Measurements from ENCODE around the gene REXO5. TPM values are rescaled to one million over a fixed set of nuclear protein-coding genes. Genes with fewer than 3 reads are reported as not detected.

REXO5 gene
- total RNA-seq, 1 donor from 2014 or later, result 1.8 TPM

DNA sequence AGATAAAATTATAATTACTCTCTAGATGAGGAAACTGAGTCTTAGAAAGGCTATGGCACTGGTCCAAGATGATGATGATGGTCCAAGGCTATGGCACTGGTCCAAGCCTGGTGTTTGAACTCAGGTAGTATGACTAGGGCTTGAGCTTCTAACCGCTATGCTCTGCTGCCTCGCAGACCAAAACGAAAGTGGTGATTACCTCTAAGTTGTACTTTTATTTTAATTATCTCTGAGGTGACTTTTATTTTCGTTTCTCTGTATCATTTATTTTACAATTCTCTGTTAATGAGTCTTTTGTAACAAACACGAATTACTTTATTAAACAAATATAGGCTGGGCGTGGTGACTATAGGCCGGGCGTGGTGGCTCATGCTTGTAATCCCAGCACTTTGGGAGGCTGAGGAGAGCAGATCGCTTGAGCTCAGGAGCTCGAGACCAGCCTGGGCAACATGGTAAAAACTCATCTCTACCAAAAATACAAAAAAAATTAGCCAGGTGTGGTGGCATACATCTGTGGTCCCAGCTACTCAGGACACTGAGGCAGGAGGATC lies 5.6 kb downstream of the REXO5 start:
- Histone ChIP-seq H3K4me2 (ENCODE audit: low read length) (no peak overlapping the region), H3K36me3 (ENCODE audit: insufficient read depth, low read length) (peaks cover 4% of the 10 kb centered on the region), H3K27ac (ENCODE audit: low read depth, low read length) (no peak overlapping the region), H3K9ac (ENCODE audit: low read length) (no peak overlapping the region), H3K4me3 (ENCODE audit: insufficient read depth, low read depth, low read length) (no peak overlapping the region), H3K27me3 (ENCODE audit: insufficient read depth, low read length) (no peaks in the 10 kb centered on the region), H3K79me2 (ENCODE audit: insufficient read depth, low read length) (peaks cover 4% of the 10 kb centered on the region), H4K20me1 (ENCODE audit: insufficient read depth, low read length) (no peaks in the 10 kb centered on the region), H3K9me3 (ENCODE audit: insufficient read depth, low read depth, low read length) (no peaks in the 10 kb centered on the region), H2AFZ (ENCODE audit: low read depth, low read length) (no peak overlapping the region), H3K4me1 (ENCODE audit: insufficient read depth, low read length) (peaks cover 6% of the 10 kb centered on the region)
- Mint-ChIP-seq H3K4me3 (ENCODE audit: unreplicated experiment) (no peak overlapping the region), H3K27me3 (ENCODE audit: low read depth, unreplicated experiment) (no peaks in the 10 kb centered on the region), H3K9me3 (ENCODE audit: unreplicated experiment) (no peaks in the 10 kb centered on the region), H3K4me1 (ENCODE audit: low read depth, unreplicated experiment) (no peaks in the 10 kb centered on the region), H3K36me3 (ENCODE audit: low read depth, unreplicated experiment) (no peaks in the 10 kb centered on the region), H3K27ac (ENCODE audit: unreplicated experiment) (no peak overlapping the region)
- TF ChIP-seq, protein P1, sequence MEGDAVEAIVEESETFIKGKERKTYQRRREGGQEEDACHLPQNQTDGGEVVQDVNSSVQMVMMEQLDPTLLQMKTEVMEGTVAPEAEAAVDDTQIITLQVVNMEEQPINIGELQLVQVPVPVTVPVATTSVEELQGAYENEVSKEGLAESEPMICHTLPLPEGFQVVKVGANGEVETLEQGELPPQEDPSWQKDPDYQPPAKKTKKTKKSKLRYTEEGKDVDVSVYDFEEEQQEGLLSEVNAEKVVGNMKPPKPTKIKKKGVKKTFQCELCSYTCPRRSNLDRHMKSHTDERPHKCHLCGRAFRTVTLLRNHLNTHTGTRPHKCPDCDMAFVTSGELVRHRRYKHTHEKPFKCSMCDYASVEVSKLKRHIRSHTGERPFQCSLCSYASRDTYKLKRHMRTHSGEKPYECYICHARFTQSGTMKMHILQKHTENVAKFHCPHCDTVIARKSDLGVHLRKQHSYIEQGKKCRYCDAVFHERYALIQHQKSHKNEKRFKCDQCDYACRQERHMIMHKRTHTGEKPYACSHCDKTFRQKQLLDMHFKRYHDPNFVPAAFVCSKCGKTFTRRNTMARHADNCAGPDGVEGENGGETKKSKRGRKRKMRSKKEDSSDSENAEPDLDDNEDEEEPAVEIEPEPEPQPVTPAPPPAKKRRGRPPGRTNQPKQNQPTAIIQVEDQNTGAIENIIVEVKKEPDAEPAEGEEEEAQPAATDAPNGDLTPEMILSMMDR (IDR thresholded peaks at IDR 0.05; ENCODE audit: insufficient read depth, low read depth, low read length), result no peak
- TF ChIP-seq EZH2 (IDR thresholded peaks at IDR 0.05; ENCODE audit: insufficient read depth, low read length), result no peak
- FAIRE-seq (no peak), DNase-seq (ENCODE audit: low read depth) (no peak)

DNA sequence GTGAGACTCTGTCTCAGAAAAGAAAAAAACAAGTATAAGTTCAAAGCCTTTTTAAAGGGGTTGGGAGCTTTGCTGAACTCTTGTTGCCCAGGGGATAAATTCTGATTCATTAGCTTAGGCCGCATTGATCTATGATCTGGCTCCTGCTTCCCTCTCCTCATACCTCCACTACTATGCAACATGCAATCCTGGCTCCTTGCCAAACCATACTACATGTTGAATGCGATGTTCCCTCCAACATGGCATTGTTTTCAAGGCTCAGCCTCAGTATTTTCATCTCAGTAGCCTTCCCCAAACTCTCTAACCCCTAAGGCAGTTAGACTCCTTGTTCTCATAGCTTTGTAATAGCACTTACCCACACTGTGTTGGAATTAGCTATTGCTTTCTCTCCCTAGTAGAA lies 6.2 kb downstream of the REXO5 start:
- H3K4me1 Mint-ChIP-seq (ENCODE audit: low read depth, unreplicated experiment), result no peaks in the 10 kb centered on the region
- Histone ChIP-seq H3K27ac (ENCODE audit: low read depth, low read length) (no peak overlapping the region), H3K4me2 (ENCODE audit: low read length) (no peak overlapping the region), H3K4me1 (ENCODE audit: insufficient read depth, low read length) (peaks cover 6% of the 10 kb centered on the region), H4K20me1 (ENCODE audit: insufficient read depth, low read length) (no peaks in the 10 kb centered on the region), H3K4me3 (ENCODE audit: insufficient read depth, low read depth, low read length) (no peak overlapping the region), H3K27me3 (ENCODE audit: insufficient read depth, low read length) (no peaks in the 10 kb centered on the region), H3K9ac (ENCODE audit: low read length) (no peak overlapping the region), H3K36me3 (ENCODE audit: insufficient read depth, low read length) (peaks cover 4% of the 10 kb centered on the region), H3K9me3 (ENCODE audit: insufficient read depth, low read depth, low read length) (no peaks in the 10 kb centered on the region), H3K79me2 (ENCODE audit: insufficient read depth, low read length) (peaks cover 4% of the 10 kb centered on the region), H2AFZ (ENCODE audit: low read depth, low read length) (no peak overlapping the region)
- DNase-seq (ENCODE audit: low read depth) (no peak), FAIRE-seq (no peak)
- TF ChIP-seq EZH2 (IDR thresholded peaks at IDR 0.05; ENCODE audit: insufficient read depth, low read length), result no peak
- TF ChIP-seq, protein P1 (IDR thresholded peaks at IDR 0.05; ENCODE audit: insufficient read depth, low read depth, low read length), result no peak
- no peaks in the 10 kb centered on the region for H3K36me3 Mint-ChIP-seq (ENCODE audit: low read depth, unreplicated experiment)
- H3K27me3 Mint-ChIP-seq (ENCODE audit: low read depth, unreplicated experiment), result no peaks in the 10 kb centered on the region
- no peak overlapping the region for H3K4me3 Mint-ChIP-seq (ENCODE audit: unreplicated experiment)
- H3K9me3 Mint-ChIP-seq (ENCODE audit: unreplicated experiment), result no peaks in the 10 kb centered on the region
- H3K27ac Mint-ChIP-seq (ENCODE audit: unreplicated experiment), result no peak overlapping the region

DNA sequence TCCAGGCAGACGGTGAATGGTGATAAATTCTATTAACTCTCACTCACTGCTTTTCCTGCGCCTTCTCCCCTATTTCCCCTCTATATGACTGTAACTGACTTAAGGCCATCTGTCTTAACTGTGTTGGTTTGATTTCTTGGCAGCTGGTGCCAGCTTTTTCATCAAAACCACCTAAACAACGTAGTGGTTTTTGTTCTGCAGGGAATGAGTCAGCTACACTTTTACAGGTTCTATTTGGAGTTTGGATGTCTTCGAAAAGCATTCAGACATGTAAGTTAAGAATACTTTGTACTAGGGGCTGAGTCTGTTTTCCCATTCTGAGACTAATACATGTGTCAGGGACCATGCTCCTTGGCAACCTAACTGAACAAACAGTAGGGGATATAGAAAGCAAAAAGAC lies 8.5 kb downstream of the REXO5 start:
- TF ChIP-seq EZH2 (IDR thresholded peaks at IDR 0.05; ENCODE audit: insufficient read depth, low read length), result no peak
- TF ChIP-seq, protein P1 (IDR thresholded peaks at IDR 0.05; ENCODE audit: insufficient read depth, low read depth, low read length), result no peak
- no peak overlapping the region for H2AFZ ChIP-seq (ENCODE audit: low read depth, low read length)
- H3K36me3 ChIP-seq (ENCODE audit: insufficient read depth, low read length), result peaks cover 7% of the 10 kb centered on the region
- no peak for FAIRE-seq
- Mint-ChIP-seq H3K27ac (ENCODE audit: unreplicated experiment) (no peak overlapping the region), H3K36me3 (ENCODE audit: low read depth, unreplicated experiment) (peaks cover 2% of the 10 kb centered on the region), H3K27me3 (ENCODE audit: low read depth, unreplicated experiment) (no peaks in the 10 kb centered on the region), H3K4me1 (ENCODE audit: low read depth, unreplicated experiment) (no peaks in the 10 kb centered on the region), H3K9me3 (ENCODE audit: unreplicated experiment) (no peaks in the 10 kb centered on the region), H3K4me3 (ENCODE audit: unreplicated experiment) (no peak overlapping the region)
- H3K4me2 ChIP-seq (ENCODE audit: low read length), result peak overlapping the region; percentile 12
- no peaks in the 10 kb centered on the region for H3K27me3 ChIP-seq (ENCODE audit: insufficient read depth, low read length)
- peak; percentile 59 for DNase-seq (ENCODE audit: low read depth)
- no peaks in the 10 kb centered on the region for H4K20me1 ChIP-seq (ENCODE audit: insufficient read depth, low read length)
- H3K4me1 ChIP-seq (ENCODE audit: insufficient read depth, low read length), result peaks cover 6% of the 10 kb centered on the region
- no peaks in the 10 kb centered on the region for H3K9me3 ChIP-seq (ENCODE audit: insufficient read depth, low read depth, low read length)
- H3K79me2 ChIP-seq (ENCODE audit: insufficient read depth, low read length), result no peaks in the 10 kb centered on the region
- H3K4me3 ChIP-seq (ENCODE audit: insufficient read depth, low read depth, low read length), result no peak overlapping the region
- no peak overlapping the region for H3K27ac ChIP-seq (ENCODE audit: low read depth, low read length)
- H3K9ac ChIP-seq (ENCODE audit: low read length), result no peak overlapping the region
